WERI-Rb-1 (cell line): ENCODE results near the gene CDCA7L.
A peak's percentile ranks its signal among the peaks of the same experiment; 100 is the strongest.
"Not testable (repeated sequence)": the region's sequence is repeated elsewhere in the genome, so short reads cannot be mapped to it uniquely, and the experiment has no call there.

Experiments used
- DNase-seq: peaks from one replicate; pipeline ENCODE4 v3.0.0-alpha.2; 2020
- H3K27ac ChIP-seq: fragments of 250-450 bp; sonication (Bioruptor Pico); 2 replicates; pipeline ENCODE4 v1.5.1; 2020; ENCODE audit warnings: mild to moderate bottlenecking, moderate library complexity
- H3K27me3 ChIP-seq: fragments of 250-450 bp; sonication (Bioruptor Pico); 2 replicates; pipeline ENCODE4 v1.5.1; 2021; ENCODE audit warnings: mild to moderate bottlenecking, low read depth, moderate library complexity; ENCODE audit not compliant: insufficient read depth, severe bottlenecking
- H3K36me3 ChIP-seq: fragments of 250-450 bp; sonication (Bioruptor Pico); 2 replicates; pipeline ENCODE4 v1.5.1; 2020; ENCODE audit warnings: mild to moderate bottlenecking, moderate library complexity
- H3K4me3 ChIP-seq: 2 replicates; pipeline ENCODE4 v1.5.1; 2011; ENCODE audit warnings: low read depth, mild to moderate bottlenecking, control low read depth, low read length
- H3K9me3 ChIP-seq: fragments of 250-450 bp; sonication (Bioruptor Pico); 2 replicates; pipeline ENCODE4 v1.5.1; 2021; ENCODE audit warnings: mild to moderate bottlenecking, moderate library complexity; ENCODE audit not compliant: severe bottlenecking
- CTCF ChIP-seq: IDR thresholded peaks from 2 replicates; pipeline ENCODE4 v1.5.1; 2011; ENCODE audit warnings: low read depth, mild to moderate bottlenecking, control low read depth, inconsistent platforms, low read length

CDCA7L gene

GRCh38 chr7:21887779-21888178 is 57.9 kb downstream of the CDCA7L start:
- DNase-seq = no peak
- no peaks in the 10 kb centered on the region for H3K27me3 ChIP-seq
- no peak overlapping the region for H3K4me3 ChIP-seq

GRCh38 chr7:21887353-21887752 is 58.3 kb downstream of the CDCA7L start:
- Histone ChIP-seq H3K27me3 (no peaks in the 10 kb centered on the region), H3K9me3 (no peaks in the 10 kb centered on the region), H3K36me3 (no peaks in the 10 kb centered on the region), H3K27ac (no peak overlapping the region), H3K4me3 (no peak overlapping the region)
- DNase-seq = no peak
- TF ChIP-seq CTCF = no peak

More at GRCh38 chr7:21887779-21888178, 57.9 kb downstream of the CDCA7L start:
- Histone ChIP-seq H3K36me3 (no peaks in the 10 kb centered on the region), H3K9me3 (no peaks in the 10 kb centered on the region), H3K27ac (no peak overlapping the region)
- no peak for TF ChIP-seq CTCF

- Histone ChIP-seq H3K4me3 (no peak overlapping the region), H3K27me3 (no peaks in the 10 kb centered on the region), H3K9me3 (no peaks in the 10 kb centered on the region), H3K36me3 (no peaks in the 10 kb centered on the region), H3K27ac (no peak overlapping the region)
- TF ChIP-seq CTCF = no peak
- no peak for DNase-seq
Measured at GRCh38 chr7:21886396-21886795, 59.3 kb downstream of the CDCA7L start.

- TF ChIP-seq CTCF = no peak
Measured at GRCh38 chr7:21884496-21884895, 61.2 kb downstream of the CDCA7L start.

GRCh38 chr7:21883501-21883900 is 62.2 kb downstream of the CDCA7L start:
- DNase-seq, H3K4me3 ChIP-seq, H3K27ac ChIP-seq, H3K9me3 ChIP-seq, H3K36me3 ChIP-seq, H3K27me3 ChIP-seq: not testable (repeated sequence)

More at GRCh38 chr7:21884496-21884895, 61.2 kb downstream of the CDCA7L start:
- Histone ChIP-seq H3K4me3 (no peak overlapping the region), H3K27me3 (no peaks in the 10 kb centered on the region), H3K27ac (no peak overlapping the region), H3K9me3 (no peaks in the 10 kb centered on the region), H3K36me3 (no peaks in the 10 kb centered on the region)
- no peak for DNase-seq

- no peaks in the 10 kb centered on the region for H3K36me3 ChIP-seq
- no peak overlapping the region for H3K27ac ChIP-seq
- no peaks in the 10 kb centered on the region for H3K9me3 ChIP-seq
- DNase-seq = no peak
- H3K27me3 ChIP-seq = no peaks in the 10 kb centered on the region
- TF ChIP-seq CTCF = 0 out of 2 replicates have a peak, but pooled peaks have one; percentile 1
- H3K4me3 ChIP-seq = no peak overlapping the region
Measured at GRCh38 chr7:21883069-21883468, 62.6 kb downstream of the CDCA7L start.
